Heart right ventricle (tissue), 16 donors: Measurements from ENCODE around the gene CCDC8. TPM values are rescaled to one million over a fixed set of nuclear protein-coding genes. Genes with fewer than 3 reads are reported as not detected.
"Not testable (repeated sequence)": the region's sequence is repeated elsewhere in the genome, so short reads cannot be mapped to it uniquely, and the experiment has no call there.

Source experiments
- ATAC-seq, 8 donors: fragments of 200-7000 bp; cut with Tn5 transposase; one replicate each; pipeline ENCODE4 v1.9.1; 2020; ENCODE audit warnings: mild to moderate bottlenecking in 8 of 8, moderate library complexity in 8 of 8, moderate number of reproducible peaks in 1 of 8
- DNase-seq, 2 donors: peaks; one replicate each; pipeline ENCODE4 v3.0.0-alpha.2; 2020
- H3K27ac ChIP-seq, 10 donors: fragments of 200-600 bp; sonication (generic) in 2 of 10; one replicate each; pipeline versions ENCODE4 v1.5.0 to v1.8.0; 2020 to 2022; ENCODE audit warnings: mild to moderate bottlenecking in 3 of 10
- H3K27me3 ChIP-seq, 7 donors: fragments of 200-600 bp; one replicate each; pipeline ENCODE4 v1.8.0; 2021 to 2022; ENCODE audit warnings: mild to moderate bottlenecking in 2 of 7
- H3K36me3 ChIP-seq, 9 donors: fragments of 200-600 bp; sonication (generic) in 1 of 9; one replicate each; pipeline versions ENCODE4 v1.5.0 to v1.8.0; 2020 to 2022; ENCODE audit warnings: mild to moderate bottlenecking in 2 of 9
- H3K4me1 ChIP-seq, 9 donors: fragments of 200-600 bp; sonication (generic) in 1 of 9; one replicate each; pipeline versions ENCODE4 v1.5.0 to v1.8.0; 2020 to 2022; ENCODE audit warnings: mild to moderate bottlenecking in 4 of 9
- H3K4me3 ChIP-seq, 10 donors: fragments of 200-600 bp; sonication (generic) in 2 of 10; one replicate each; pipeline versions ENCODE4 v1.5.0 to v1.8.0; 2020 to 2022; ENCODE audit warnings: mild to moderate bottlenecking in 7 of 10, moderate library complexity in 2 of 10
- H3K9me3 ChIP-seq, 11 donors: fragments of 200-600 bp in 10 of 11; sonication (generic) in 2 of 11; one replicate each; pipeline versions ENCODE4 v1.5.0 to v1.8.0; 2013 to 2022; ENCODE audit warnings: mild to moderate bottlenecking in 2 of 11, control low read depth in 1 of 11, moderate library complexity in 1 of 11
- WGBS, 2 donors: extraction: QIAGEN DNeasy Blood & Tissue Kit; methylation state at CpG; one replicate each; pipeline ENCODE4 v1.1.7; 2013; ENCODE audit warnings: inconsistent platforms in 1 of 2; 5-methylcytosine and 5-hydroxymethylcytosine counted together
- intact Hi-C, 10 donors: fragments of 100-400 bp; cut with DNase I; formaldehyde crosslinking; loops; one replicate each; pipeline versions ENCODE4 v1.11.1 to v1.14.2; 2022
- polyA plus RNA-seq, 2 donors: library from polyadenylated mRNA; stranded (reverse); fragments of 200-250 nt; gene quantifications; one replicate each; pipeline ENCODE4 v1.2.3, GENCODE V29; 2013
- total RNA-seq, 10 donors: library from RNA; stranded (reverse); fragmentation: NEBNext Ultra II Directional in 3 of 10; extraction: Animal tissue kit (Norgen Biotek cat#: 25700) in 3 of 10; gene quantifications; one replicate each; pipeline versions ENCODE4 v1.2.1 to v1.2.4, GENCODE V29; 2021 to 2023
- TF ChIP-seq, protein P1 (sequence below), 9 donors: fragments of 200-600 bp; sonication (generic) in 2 of 9; IDR thresholded peaks; one replicate each; pipeline versions ENCODE4 v1.5.0 to v1.8.0; 2021 to 2022; ENCODE audit warnings: antibody characterized with exemption in 9 of 9, mild to moderate bottlenecking in 5 of 9, moderate library complexity in 1 of 9
- donor health status: Arrhythmogenic right ventricular cardiomyopathy.
- donor health status: ischemic (EF 13 %, LVEDD 7.1; RV severe dilation, severe dysfunction).
- donor health status: healthy with polysubstance abuse.
- donor health status: DM: no; HTN: yes; CAD: no.
- donor health status: DM: no; HTN: no; CAD: no.
- donor health status: ischemic (EF 25% LVEDD 6.9; RV normal size, moderate dysfunction).
- donor health status: ischemic (EF 25% LVEDD 5.7; RV mildly dilated, moderate dysfunction).
- donor health status: healthy.
- donor health status: DM: yes; HTN: yes; CAD: no.
- donor health status: Ischemic cardiomyopathy.
- donor health status: ischemic (EF 35%, LVEDD 5.7; RV mildly dilated, moderate dysfunction).
- donor health status: nonischemic (EF 11% LVEDD 7.7; RV severe dilation, severe dysfunction).
- donor health status: DM: yes; HTN: yes; CAD: no.
- donor health status: PGD.
- donor health status: ischemic (EF 29% LVEDD 5.4; RV normal size, mild dysfunction).
- donor health status: nonischemic (EF 23%, LVEDD 6.1; RV moderate dilation, normal function).

CCDC8 gene
- total and polyA plus RNA-seq, 12 donors = 14.4 to 37.3 (median 28.1) TPM

DNA sequence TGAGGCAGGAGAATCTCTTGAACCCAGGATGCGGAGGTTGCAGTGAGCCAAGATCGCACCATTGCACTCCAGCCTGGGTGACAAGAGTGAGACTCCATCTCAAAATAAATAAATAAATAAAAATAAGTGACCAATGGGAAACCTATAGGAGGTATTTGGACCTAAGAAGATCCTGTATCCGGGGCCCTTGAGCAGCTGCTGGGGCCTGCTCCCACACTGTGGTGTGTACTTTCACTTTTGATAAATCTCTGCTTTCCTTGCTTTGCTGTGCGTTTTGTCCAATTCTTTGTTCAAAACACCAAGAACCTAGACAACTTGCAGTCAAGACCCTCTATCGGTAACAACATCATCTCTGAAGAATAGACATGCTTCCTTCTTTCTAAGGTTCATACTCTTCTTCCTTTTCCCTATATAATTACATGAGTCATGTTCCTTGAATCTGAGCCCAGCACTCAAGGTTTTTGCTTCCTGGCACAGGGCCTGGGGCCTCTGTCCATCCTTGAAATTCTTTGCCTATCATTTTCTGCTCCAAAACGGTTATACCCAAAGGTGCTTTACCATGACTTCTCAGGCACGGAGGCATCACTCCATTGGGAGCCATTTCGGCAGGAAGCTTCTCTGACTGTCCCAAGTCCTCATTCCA is 29.6 kb upstream of the CCDC8 start:
- DNase-seq (peak in 1 of 2 donors; percentile 15), ATAC-seq (peak in 2 of 8 donors; percentile 39 to 44)
- Histone ChIP-seq H3K27ac (peak overlapping the region in 1 of 10 donors; percentile 6), H3K4me1 (peaks cover 0 to 21% (median 8%) of the 10 kb centered on the region in 9 donors), H3K9me3 (no peaks in the 10 kb centered on the region), H3K4me3 (no peak overlapping the region), H3K27me3 (no peaks in the 10 kb centered on the region), H3K36me3 (no peaks in the 10 kb centered on the region)
- 50 to 54% methylated on average over 8 of the region's 8 CpGs for WGBS, 2 donors
- intact Hi-C loops = no loop called here
- TF ChIP-seq, protein P1, sequence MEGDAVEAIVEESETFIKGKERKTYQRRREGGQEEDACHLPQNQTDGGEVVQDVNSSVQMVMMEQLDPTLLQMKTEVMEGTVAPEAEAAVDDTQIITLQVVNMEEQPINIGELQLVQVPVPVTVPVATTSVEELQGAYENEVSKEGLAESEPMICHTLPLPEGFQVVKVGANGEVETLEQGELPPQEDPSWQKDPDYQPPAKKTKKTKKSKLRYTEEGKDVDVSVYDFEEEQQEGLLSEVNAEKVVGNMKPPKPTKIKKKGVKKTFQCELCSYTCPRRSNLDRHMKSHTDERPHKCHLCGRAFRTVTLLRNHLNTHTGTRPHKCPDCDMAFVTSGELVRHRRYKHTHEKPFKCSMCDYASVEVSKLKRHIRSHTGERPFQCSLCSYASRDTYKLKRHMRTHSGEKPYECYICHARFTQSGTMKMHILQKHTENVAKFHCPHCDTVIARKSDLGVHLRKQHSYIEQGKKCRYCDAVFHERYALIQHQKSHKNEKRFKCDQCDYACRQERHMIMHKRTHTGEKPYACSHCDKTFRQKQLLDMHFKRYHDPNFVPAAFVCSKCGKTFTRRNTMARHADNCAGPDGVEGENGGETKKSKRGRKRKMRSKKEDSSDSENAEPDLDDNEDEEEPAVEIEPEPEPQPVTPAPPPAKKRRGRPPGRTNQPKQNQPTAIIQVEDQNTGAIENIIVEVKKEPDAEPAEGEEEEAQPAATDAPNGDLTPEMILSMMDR (IDR thresholded peaks at IDR 0.05) = no peak

DNA sequence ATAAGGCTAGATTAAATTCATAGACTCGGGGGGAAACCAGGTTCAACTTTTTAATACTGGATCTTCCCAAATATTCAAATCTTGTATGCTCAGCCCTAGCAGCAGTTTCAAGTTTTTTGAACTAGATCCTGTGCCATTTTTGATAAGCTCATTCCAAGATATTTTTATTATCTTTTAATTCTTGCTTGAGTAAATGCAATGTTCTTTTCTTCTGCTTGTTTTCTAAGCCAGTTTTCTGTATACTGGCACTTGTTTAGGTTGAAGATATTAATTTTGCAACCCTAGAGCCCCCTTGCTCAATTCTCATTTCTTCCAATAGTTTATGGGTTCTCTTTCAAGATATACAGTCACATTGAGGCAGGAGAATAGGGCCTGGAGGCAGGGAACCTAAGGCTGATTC is 28.5 kb upstream of the CCDC8 start:
- ATAC-seq = no peak
- 46 to 69% methylated on average over 1 of the region's 1 CpG for WGBS, 2 donors

DNA sequence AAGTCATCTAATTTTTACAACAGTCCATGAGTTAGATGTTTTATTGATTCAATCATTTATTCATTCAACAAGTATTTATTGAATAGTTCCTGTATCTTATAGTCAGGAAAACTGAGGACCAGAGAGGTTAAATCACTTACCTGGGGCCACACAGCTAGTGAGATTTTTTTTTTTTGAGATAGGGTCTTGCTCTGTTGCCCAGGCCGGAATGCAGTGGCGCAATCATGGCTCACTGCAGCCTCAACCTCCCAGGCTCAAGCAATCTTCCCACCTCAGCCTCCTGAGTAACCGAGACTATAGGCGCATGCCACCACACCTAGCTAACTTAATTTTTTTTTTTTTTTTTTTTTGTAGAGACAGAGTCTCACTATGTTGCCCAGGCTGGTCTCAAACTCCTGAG is 22.3 kb upstream of the CCDC8 start:
- ATAC-seq, intact Hi-C loops, H3K4me3 ChIP-seq, H3K27ac ChIP-seq, H3K9me3 ChIP-seq, H3K36me3 ChIP-seq, H3K4me1 ChIP-seq, DNase-seq: not testable (repeated sequence)
- 97% methylated on average over 4 of the region's 4 CpGs for WGBS, 2 donors
- peaks cover 0 to 27% (median 14%) of the 10 kb centered on the region in 7 donors for H3K27me3 ChIP-seq

More for the DNA sequence above, 28.5 kb upstream of the CCDC8 start:
- Histone ChIP-seq H3K4me3 (no peak overlapping the region), H3K9me3 (no peaks in the 10 kb centered on the region), H3K4me1 (peaks cover 0 to 14% (median 8%) of the 10 kb centered on the region in 9 donors), H3K27me3 (no peaks in the 10 kb centered on the region), H3K27ac (peak overlapping the region in 2 of 10 donors; percentile 16 to 31), H3K36me3 (no peaks in the 10 kb centered on the region)
- TF ChIP-seq, protein P1 (IDR thresholded peaks at IDR 0.05) = no peak
- intact Hi-C loops = no loop called here
- DNase-seq = no peak

DNA sequence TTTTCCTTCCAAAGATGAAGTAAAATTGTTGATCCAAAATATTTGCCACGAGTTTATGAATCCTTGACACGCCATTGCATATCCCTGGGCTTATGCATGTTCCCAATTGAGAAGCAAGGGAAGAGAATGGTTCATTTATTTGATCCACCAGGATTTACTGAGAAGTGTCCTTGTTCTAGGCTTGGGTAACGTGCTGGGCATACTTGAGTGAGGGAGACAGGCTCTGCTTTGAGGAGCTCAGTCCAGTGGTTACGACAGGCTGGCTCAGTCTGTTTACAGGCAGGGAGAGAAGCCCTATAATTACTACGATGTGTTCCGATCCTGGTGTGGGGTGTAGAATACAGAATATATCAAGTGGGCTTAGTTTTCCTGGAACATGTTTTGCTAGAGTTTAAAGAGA is 21.6 kb upstream of the CCDC8 start:
- no peak overlapping the region for H3K4me3 ChIP-seq
- H3K9me3 ChIP-seq = no peaks in the 10 kb centered on the region
- 58 to 59% methylated on average over 6 of the region's 6 CpGs for WGBS, 2 donors
- TF ChIP-seq, protein P1 (IDR thresholded peaks at IDR 0.05) = no peak
- H3K27ac ChIP-seq = no peak overlapping the region
- no peak for ATAC-seq
- H3K4me1 ChIP-seq = no peaks in the 10 kb centered on the region
- no peak for DNase-seq
- peaks cover 0 to 27% (median 16%) of the 10 kb centered on the region in 7 donors for H3K27me3 ChIP-seq
- H3K36me3 ChIP-seq = no peaks in the 10 kb centered on the region
- intact Hi-C loops = no loop called here

DNA sequence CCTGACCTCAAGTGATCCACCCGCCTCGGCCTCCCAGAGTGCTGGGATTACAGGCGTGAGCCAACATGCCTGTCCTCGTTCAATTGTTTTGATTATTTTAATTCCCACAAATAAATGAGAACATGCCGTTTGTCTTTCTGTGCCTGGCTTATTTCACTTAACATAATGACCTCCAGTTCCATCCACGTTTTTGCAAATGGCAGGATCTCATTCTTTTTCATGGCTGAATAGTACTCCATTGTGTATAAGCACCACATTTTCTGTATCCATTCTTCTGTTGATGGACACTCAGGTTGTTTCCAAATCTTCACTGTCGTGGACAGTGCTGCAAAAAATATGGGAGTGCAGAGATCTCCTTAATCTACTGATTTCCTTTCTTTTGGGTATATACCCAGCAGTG is 20.1 kb upstream of the CCDC8 start:
- 74 to 76% methylated on average over 7 of the region's 7 CpGs for WGBS, 2 donors
- H3K4me3 ChIP-seq, H3K9me3 ChIP-seq, H3K27ac ChIP-seq, H3K36me3 ChIP-seq, H3K4me1 ChIP-seq, DNase-seq, intact Hi-C loops, ATAC-seq: not testable (repeated sequence)
- peaks cover 0 to 38% (median 17%) of the 10 kb centered on the region in 7 donors for H3K27me3 ChIP-seq
